Endodermal cell (in vitro differentiated cells): ENCODE results near the gene SIDT1. TPM values are rescaled to one million over a fixed set of nuclear protein-coding genes. Genes with fewer than 3 reads are reported as not detected.

Experiments
- DNase-seq: peaks from one replicate; pipeline ENCODE4 v3.0.0-alpha.2; 2017
- H3K27ac ChIP-seq: 2 replicates; pipeline ENCODE4 v1.5.1; 2013; ENCODE audit warnings: mild to moderate bottlenecking, low read depth, low read length, moderate library complexity
- H3K27me3 ChIP-seq: 2 replicates; pipeline ENCODE4 v1.6.1; 2013; ENCODE audit warnings: mild to moderate bottlenecking, low read length, moderate library complexity; ENCODE audit not compliant: insufficient read depth, control insufficient read depth, poor library complexity, severe bottlenecking
- H3K36me3 ChIP-seq: 2 replicates; pipeline ENCODE4 v1.7.0; 2013; ENCODE audit warnings: mild to moderate bottlenecking, low read length, moderate library complexity; ENCODE audit not compliant: control insufficient read depth, insufficient read depth
- H3K4me1 ChIP-seq: one replicate; pipeline ENCODE4 v1.7.0; 2013; ENCODE audit warnings: low read length; ENCODE audit not compliant: control insufficient read depth, insufficient read depth
- H3K4me3 ChIP-seq: 2 replicates; pipeline ENCODE4 v1.5.1; 2013; ENCODE audit warnings: mild to moderate bottlenecking, low read length, moderate library complexity
- H3K9ac ChIP-seq: 2 replicates; pipeline ENCODE4 v1.6.1; 2013; ENCODE audit warnings: mild to moderate bottlenecking, low read length, moderate library complexity; ENCODE audit not compliant: poor library complexity, severe bottlenecking; ENCODE audit errors: extremely low read depth
- H3K9me3 ChIP-seq: 2 replicates; pipeline ENCODE4 v1.6.1; 2013; ENCODE audit warnings: mild to moderate bottlenecking, low read length, moderate library complexity; ENCODE audit not compliant: control insufficient read depth
- H3K27ac Mint-ChIP-seq: 2 replicates; pipeline ENCODE4 v1.8.0; 2020; ENCODE audit warnings: mixed read lengths
- H3K27me3 Mint-ChIP-seq: 2 replicates; pipeline ENCODE4 v1.8.0; 2021; ENCODE audit warnings: mild to moderate bottlenecking, mixed read lengths; ENCODE audit not compliant: insufficient read depth
- H3K36me3 Mint-ChIP-seq: 2 replicates; pipeline ENCODE4 v1.8.0; 2020; ENCODE audit warnings: low read depth, mixed read lengths
- H3K4me1 Mint-ChIP-seq: 2 replicates; pipeline ENCODE4 v1.8.0; 2020; ENCODE audit warnings: mixed read lengths
- H3K4me3 Mint-ChIP-seq: 2 replicates; pipeline ENCODE4 v1.8.0; 2020; ENCODE audit warnings: mild to moderate bottlenecking, moderate library complexity, mixed read lengths
- H3K9me3 Mint-ChIP-seq: 2 replicates; pipeline ENCODE4 v1.8.0; 2020; ENCODE audit warnings: mild to moderate bottlenecking, mixed read lengths
- CTCF ChIP-seq: fragments of 200-600 bp; sonication (generic); conservative IDR thresholded peaks from 2 replicates; pipeline ENCODE4 v1.5.0; 2021; ENCODE audit warnings: antibody characterized with exemption, mild to moderate bottlenecking
- WGBS, 2 experiments: methylation state at CpG; one replicate each; pipeline versions ENCODE4 v1.1.5 to v1.1.7; 2013; ENCODE audit warnings: missing lambda C conversion rate in 2 of 2, mixed read lengths in 1 of 2; ENCODE audit not compliant: insufficient coverage in 1 of 2, insufficient read length in 1 of 2; 5-methylcytosine and 5-hydroxymethylcytosine counted together
- total RNA-seq, 2 donors: library from RNA; stranded (reverse); fragmentation: NEBNext Ultra II Directional in 1 of 2; extraction: Animal tissue kit (Norgen Biotek cat#: 25700) in 1 of 2; gene quantifications; 2 replicates in 1 of 2; 3 replicates in 1 of 2; pipeline ENCODE4 v1.2.1, GENCODE V29; 2021

The SIDT1 gene
- total RNA-seq, 2 donors from 2014 or later, result not detected

GRCh38 chr3:113597596-113598354, 65.4 kb downstream of the SIDT1 start:
- Histone ChIP-seq H3K27ac (no peak overlapping the region), H3K4me1 (no peaks in the 10 kb centered on the region), H3K9ac (no peak overlapping the region), H3K4me3 (no peak overlapping the region), H3K9me3 (no peaks in the 10 kb centered on the region), H3K27me3 (no peaks in the 10 kb centered on the region), H3K36me3 (no peaks in the 10 kb centered on the region)
- WGBS, 2 experiments, result 85 to 92% methylated on average over 2 to 4 of the region's 4 CpGs
- no peak for TF ChIP-seq CTCF
- Mint-ChIP-seq H3K9me3 (no peaks in the 10 kb centered on the region), H3K4me3 (no peak overlapping the region), H3K27ac (no peak overlapping the region), H3K4me1 (no peaks in the 10 kb centered on the region), H3K27me3 (no peaks in the 10 kb centered on the region), H3K36me3 (no peaks in the 10 kb centered on the region)
- DNase-seq, result no peak

GRCh38 chr3:113600418-113601182, 68.2 kb downstream of the SIDT1 start:
- H3K9ac ChIP-seq, result no peak overlapping the region
- no peaks in the 10 kb centered on the region for H3K36me3 Mint-ChIP-seq
- TF ChIP-seq CTCF, result no peak
- H3K9me3 Mint-ChIP-seq, result no peaks in the 10 kb centered on the region
- H3K9me3 ChIP-seq, result no peaks in the 10 kb centered on the region
- no peaks in the 10 kb centered on the region for H3K4me1 Mint-ChIP-seq
- H3K27me3 Mint-ChIP-seq, result no peaks in the 10 kb centered on the region
- WGBS, 2 experiments, result 88 to 100% methylated on average over 1 to 2 of the region's 2 CpGs
- peaks cover 5% of the 10 kb centered on the region for H3K4me1 ChIP-seq
- H3K27me3 ChIP-seq, result no peaks in the 10 kb centered on the region
- no peak overlapping the region for H3K27ac ChIP-seq
- DNase-seq, result no peak
- no peak overlapping the region for H3K4me3 Mint-ChIP-seq
- H3K36me3 ChIP-seq, result no peaks in the 10 kb centered on the region
- no peak overlapping the region for H3K27ac Mint-ChIP-seq
- H3K4me3 ChIP-seq, result no peak overlapping the region

GRCh38 chr3:113601240-113601639, 68.9 kb downstream of the SIDT1 start:
- H3K27ac ChIP-seq, result no peak overlapping the region
- H3K36me3 Mint-ChIP-seq, result no peaks in the 10 kb centered on the region

More at GRCh38 chr3:113601240-113601639, 68.9 kb downstream of the SIDT1 start:
- Mint-ChIP-seq H3K27me3 (no peaks in the 10 kb centered on the region), H3K4me3 (no peak overlapping the region), H3K9me3 (no peaks in the 10 kb centered on the region), H3K27ac (no peak overlapping the region), H3K4me1 (peaks cover under 1% of the 10 kb centered on the region)
- Histone ChIP-seq H3K9me3 (no peaks in the 10 kb centered on the region), H3K36me3 (no peaks in the 10 kb centered on the region), H3K9ac (no peak overlapping the region), H3K27me3 (no peaks in the 10 kb centered on the region), H3K4me1 (peaks cover 5% of the 10 kb centered on the region), H3K4me3 (no peak overlapping the region)
- TF ChIP-seq CTCF, result no peak
- no peak for DNase-seq
- 84 to 92% methylated on average over 2 of the region's 2 CpGs for WGBS, 2 experiments
